ENCODE measurements around the gene OR13A1.
"Not testable (repeated sequence)": the region's sequence is repeated elsewhere in the genome, so short reads cannot be mapped to it uniquely, and the experiment has no call there.

- not testable (repeated sequence) for TF ChIP-seq CTCF, POLR2A (IDR thresholded peaks at IDR 0.05)
Measured at GRCh38 chr10:45298341-45298955, 17.0 kb downstream of the OR13A1 start.
